ENCODE data around the gene CAMK4. TPM values are rescaled to one million over a fixed set of nuclear protein-coding genes. Genes with fewer than 3 reads are reported as not detected.

The CAMK4 gene
- total and polyA plus RNA-seq, 10 donors = 0.90 to 22.3 (median 12.6) TPM

DNA sequence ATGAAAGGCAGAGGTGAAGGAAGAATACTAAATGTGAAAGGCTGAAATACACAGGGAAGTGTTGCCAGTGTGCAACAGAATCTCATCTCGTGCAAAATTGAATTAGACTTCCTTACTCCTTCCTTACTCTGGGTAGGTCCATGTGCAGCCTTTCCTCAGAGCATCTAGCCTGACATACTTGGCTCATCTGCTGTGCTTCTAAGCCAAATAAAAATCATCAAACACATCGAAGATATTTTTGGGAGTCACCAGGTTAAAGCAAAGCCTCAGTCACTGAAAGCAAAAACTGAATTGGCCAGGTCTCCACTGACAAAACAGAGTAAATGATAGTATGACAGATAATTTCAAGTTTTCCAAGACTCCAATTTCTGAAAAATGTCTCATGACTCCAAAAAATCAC, 268.8 kb downstream of the CAMK4 start:
- peaks cover 0 to 11% (median 0%) of the 10 kb centered on the region in 6 donors for H3K36me3 ChIP-seq
- 78 to 95% (median 86%) methylated on average over 2 of the region's 2 CpGs for WGBS, 5 donors
- no peak overlapping the region for H3K4me3 ChIP-seq
- no peak for DNase-seq
- H3K27ac ChIP-seq = no peak overlapping the region
- no peak for TF ChIP-seq POLR2AphosphoS5 (IDR thresholded peaks at IDR 0.05)
- TF ChIP-seq POLR2A (IDR thresholded peaks at IDR 0.05) = no peak
- no peak for TF ChIP-seq CTCF (IDR thresholded peaks at IDR 0.05 in 8 of 11, conservative IDR thresholded peaks at IDR 0.05 in 3 of 11)
- H3K9me3 ChIP-seq = no peaks in the 10 kb centered on the region
- H3K27me3 ChIP-seq (replicated peaks in 1 of 7) = no peaks in the 10 kb centered on the region
- intact Hi-C loops (cut with DNase I; ENCODE audit: low total_unique reads) = no loop called here
- H3K4me1 ChIP-seq = peaks cover 0 to 6% (median 0%) of the 10 kb centered on the region in 6 donors

DNA sequence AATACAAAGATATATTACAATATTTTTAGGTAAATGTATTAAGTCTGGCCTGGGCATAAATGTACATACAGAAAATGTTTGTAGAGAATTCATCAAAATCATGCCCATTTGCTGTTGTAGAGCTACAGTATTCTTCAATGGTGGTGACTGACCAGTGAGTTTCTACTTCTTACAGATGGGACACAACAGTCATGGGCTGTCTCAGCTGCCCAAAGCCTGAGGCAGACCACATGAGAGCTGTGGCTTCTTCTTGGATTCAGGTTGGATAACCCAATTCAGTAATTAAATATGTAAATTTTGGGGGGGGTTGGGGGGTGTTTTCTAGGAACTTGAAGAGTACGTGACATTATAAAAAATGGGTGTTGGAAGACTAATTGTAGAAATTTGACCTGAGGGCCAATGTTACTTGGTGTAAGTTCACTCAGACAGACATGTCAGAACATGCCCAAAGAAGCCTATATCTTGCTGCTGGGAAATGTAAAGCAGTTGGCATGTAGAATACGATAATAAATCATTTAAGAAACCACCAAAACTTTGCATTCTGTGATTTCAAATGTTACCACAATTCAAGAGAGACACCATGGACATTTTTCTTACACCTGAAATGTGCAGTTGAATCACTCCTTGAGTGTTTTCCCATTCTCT, 270.3 kb downstream of the CAMK4 start:
- peaks cover 0 to 19% (median 3%) of the 10 kb centered on the region in 6 donors for H3K36me3 ChIP-seq
- no peak for TF ChIP-seq CTCF (IDR thresholded peaks at IDR 0.05 in 8 of 11, conservative IDR thresholded peaks at IDR 0.05 in 3 of 11)
- TF ChIP-seq POLR2A (IDR thresholded peaks at IDR 0.05) = no peak
- no peak for TF ChIP-seq POLR2AphosphoS5 (IDR thresholded peaks at IDR 0.05)
- 92 to 96% (median 93%) methylated on average over 2 of the region's 2 CpGs for WGBS, 5 donors
- peaks cover 0 to 16% (median 0%) of the 10 kb centered on the region in 6 donors for H3K4me1 ChIP-seq
- no peaks in the 10 kb centered on the region for H3K9me3 ChIP-seq
- H3K27ac ChIP-seq = no peak overlapping the region
- intact Hi-C loops (cut with DNase I; ENCODE audit: low total_unique reads) = no loop called here
- H3K4me3 ChIP-seq = no peak overlapping the region
- H3K27me3 ChIP-seq (replicated peaks in 1 of 7) = no peaks in the 10 kb centered on the region
- DNase-seq = no peak

GRCh38 chr5:111495159-111495558, 271.0 kb downstream of the CAMK4 start:
- no peak for TF ChIP-seq POLR2AphosphoS5 (IDR thresholded peaks at IDR 0.05)
- no peak for TF ChIP-seq POLR2A (IDR thresholded peaks at IDR 0.05)
- no peak for TF ChIP-seq CTCF (IDR thresholded peaks at IDR 0.05 in 8 of 11, conservative IDR thresholded peaks at IDR 0.05 in 3 of 11)
- H3K4me1 ChIP-seq = peaks cover 0 to 16% (median 0%) of the 10 kb centered on the region in 6 donors
- no peak overlapping the region for H3K4me3 ChIP-seq
- DNase-seq = no peak
- no peaks in the 10 kb centered on the region for H3K9me3 ChIP-seq
- 95 to 100% (median 98%) methylated on average over 1 of the region's 1 CpG for WGBS, 5 donors
- H3K27me3 ChIP-seq (replicated peaks in 1 of 7) = no peaks in the 10 kb centered on the region
- H3K36me3 ChIP-seq = peaks cover 0 to 25% (median 8%) of the 10 kb centered on the region in 6 donors
- no peak overlapping the region for H3K27ac ChIP-seq
- intact Hi-C loops (cut with DNase I; ENCODE audit: low total_unique reads) = no loop called here

- peak overlapping the region in 1 of 8 donors; percentile 36 for H3K27ac ChIP-seq
- TF ChIP-seq CTCF (IDR thresholded peaks at IDR 0.05 in 8 of 11, conservative IDR thresholded peaks at IDR 0.05 in 3 of 11) (no peak), POLR2A (IDR thresholded peaks at IDR 0.05) (no peak), POLR2AphosphoS5 (IDR thresholded peaks at IDR 0.05) (no peak)
- no peak overlapping the region for H3K4me3 ChIP-seq
- intact Hi-C loops (cut with DNase I; ENCODE audit: low total_unique reads) = no loop called here
- WGBS, 5 donors = 47 to 70% (median 54%) methylated on average over 1 of the region's 1 CpG
- no peak for DNase-seq
- H3K27me3 ChIP-seq (replicated peaks in 1 of 7) = no peaks in the 10 kb centered on the region
- no peaks in the 10 kb centered on the region for H3K9me3 ChIP-seq
- H3K4me1 ChIP-seq = peaks cover 0 to 16% (median 0%) of the 10 kb centered on the region in 6 donors
- peaks cover 0 to 48% (median 11%) of the 10 kb centered on the region in 6 donors for H3K36me3 ChIP-seq
Measured at GRCh38 chr5:111498346-111498745, 274.2 kb downstream of the CAMK4 start.
